Endothelial cell of umbilical vein (primary cell): ENCODE measurements around the gene PKMYT1. TPM values are rescaled to one million over a fixed set of nuclear protein-coding genes. Genes with fewer than 3 reads are reported as not detected.

ENCODE experiments used
- BruUV-seq: library from RNA; stranded (reverse); fragments of 400-500 nt; replicated peaks from 2 replicates; lab custom pipeline; 2021; lab: Mats Ljungman, UMichigan
- CTCF ChIA-PET: fragments of 300-600, 350-600 bp; sonication (Branson Sonifier 250); formaldehyde crosslinking; loops from one replicate; lab custom pipeline; 2021; ENCODE audit warnings: antibody characterized with exemption, inconsistent platforms; lab: Charles Lee
- POLR2A ChIA-PET: fragments of 300-600, 350-600 bp; sonication (Branson Sonifier 250); formaldehyde crosslinking; loops from one replicate; lab custom pipeline; 2021; ENCODE audit warnings: antibody characterized with exemption, inconsistent platforms; lab: Charles Lee
- DNase-seq: peaks from one replicate; pipeline ENCODE4 v3.0.0-alpha.2; 2011; ENCODE audit warnings: low read depth, low spot score
- FAIRE-seq: peaks from 2 replicates; lab custom pipeline; 2011; peaks lifted over from hg19 to GRCh38; lab: Jason Lieb, UNC
- H2AFZ ChIP-seq: 2 replicates; pipeline ENCODE4 v1.6.0; 2012; ENCODE audit warnings: low read depth, low read length, control low read depth, inconsistent platforms
- H3K27ac ChIP-seq: 2 replicates; pipeline ENCODE4 v1.5.1; 2011; ENCODE audit warnings: low read depth, mild to moderate bottlenecking, control low read depth, low read length, moderate library complexity; ENCODE audit not compliant: insufficient read depth
- H3K27me3 ChIP-seq, 2 experiments: 2 replicates each; pipeline versions ENCODE4 v1.6.0 to v1.6.1; 2011; ENCODE audit warnings: low read length in 2 of 2, mixed read lengths in 1 of 2; ENCODE audit not compliant: control insufficient read depth in 2 of 2, insufficient read depth in 2 of 2
- H3K36me3 ChIP-seq, 2 experiments: 2 replicates in 1 of 2; 3 replicates in 1 of 2; pipeline ENCODE4 v1.5.1; 2011; ENCODE audit warnings: low read length in 2 of 2, mild to moderate bottlenecking in 1 of 2, moderate library complexity in 1 of 2; ENCODE audit not compliant: control insufficient read depth in 2 of 2, insufficient read depth in 2 of 2; ENCODE audit errors: extremely low read depth in 1 of 2
- H3K4me1 ChIP-seq: 3 replicates; pipeline ENCODE4 v1.5.1; 2011; ENCODE audit warnings: mild to moderate bottlenecking, low read length; ENCODE audit not compliant: control insufficient read depth, insufficient read depth; ENCODE audit errors: extremely low read depth
- H3K4me2 ChIP-seq: 2 replicates; pipeline ENCODE4 v1.6.1; 2011; ENCODE audit warnings: low read length, control low read depth, mixed read lengths; ENCODE audit not compliant: insufficient read depth
- H3K4me3 ChIP-seq, 3 experiments: fragments of 200-600 bp in 1 of 3; sonication (generic), shearing (Covaris generic) in 1 of 3; replicated peaks in 1 of 3; 2 replicates each; pipeline ENCODE4 v1.5.1; 2011 to 2016; ENCODE audit warnings: control low read depth in 3 of 3, low read length in 3 of 3, mild to moderate bottlenecking in 2 of 3, inconsistent platforms in 1 of 3, low read depth in 1 of 3, moderate library complexity in 1 of 3; ENCODE audit not compliant: insufficient read depth in 1 of 3
- H3K79me2 ChIP-seq: 2 replicates; pipeline ENCODE4 v1.6.0; 2012; ENCODE audit warnings: low read length, inconsistent platforms; ENCODE audit not compliant: control insufficient read depth, insufficient read depth
- H3K9ac ChIP-seq: replicated peaks from 2 replicates; pipeline ENCODE3; 2011; ENCODE audit warnings: low read length, control low read depth; ENCODE audit not compliant: insufficient read depth; ENCODE audit errors: extremely low read depth
- H3K9me1 ChIP-seq: replicated peaks from 3 replicates; pipeline ENCODE4 v1.6.0; 2011; ENCODE audit warnings: mild to moderate bottlenecking, low read length; ENCODE audit not compliant: control insufficient read depth, insufficient read depth; ENCODE audit errors: extremely low read depth
- H3K9me3 ChIP-seq: replicated peaks from 2 replicates; pipeline ENCODE4 v1.5.1; 2012; ENCODE audit warnings: low read length, inconsistent platforms; ENCODE audit not compliant: control insufficient read depth, insufficient read depth
- H4K20me1 ChIP-seq: replicated peaks from 2 replicates; pipeline ENCODE3; 2011; ENCODE audit warnings: mild to moderate bottlenecking, low read length; ENCODE audit not compliant: control insufficient read depth, insufficient read depth; ENCODE audit errors: extremely low read depth
- CTCF ChIP-seq, 2 donors: IDR thresholded peaks; 1 replicate in 1 of 2; 2 replicates in 1 of 2; pipeline ENCODE4 v1.5.1; 2011; ENCODE audit warnings: low read length in 2 of 2, mild to moderate bottlenecking in 2 of 2, moderate library complexity in 2 of 2, control low read depth in 1 of 2, inconsistent platforms in 1 of 2, low read depth in 1 of 2; ENCODE audit not compliant: insufficient read depth in 1 of 2; ENCODE audit errors: extremely low read depth in 1 of 2
- EZH2 ChIP-seq: IDR thresholded peaks from 2 replicates; pipeline ENCODE4 v1.6.1; 2012; ENCODE audit warnings: borderline replicate concordance, low read depth, mild to moderate bottlenecking, moderate library complexity, low read length, inconsistent platforms; ENCODE audit not compliant: severe bottlenecking
- FOS ChIP-seq: IDR thresholded peaks from 2 replicates; pipeline ENCODE4 v1.6.1; 2011; ENCODE audit warnings: mild to moderate bottlenecking, low read length, moderate library complexity, borderline replicate concordance; ENCODE audit not compliant: insufficient read depth
- GATA2 ChIP-seq: IDR thresholded peaks from 2 replicates; pipeline ENCODE4 v1.7.0; 2011; ENCODE audit warnings: low read depth, mild to moderate bottlenecking, moderate library complexity, mixed read lengths, low read length; ENCODE audit not compliant: insufficient read length, insufficient read depth
- JUN ChIP-seq: IDR thresholded peaks from 2 replicates; pipeline ENCODE4 v1.6.1; 2011; ENCODE audit warnings: borderline replicate concordance, low read depth; ENCODE audit not compliant: insufficient read length, insufficient read depth
- MYC ChIP-seq: IDR thresholded peaks from one replicate; pipeline ENCODE4 v1.6.1; 2011; ENCODE audit warnings: mild to moderate bottlenecking, low read depth, low read length
- POLR2A ChIP-seq: IDR thresholded peaks from 2 replicates; pipeline ENCODE4 v1.6.1; 2012; ENCODE audit warnings: low read depth, mild to moderate bottlenecking, control low read depth, low read length
- POLR2AphosphoS5 ChIP-seq: IDR thresholded peaks from 2 replicates; pipeline ENCODE4 v1.6.1; 2012; ENCODE audit warnings: low read depth, mild to moderate bottlenecking, control low read depth, low read length, moderate library complexity; ENCODE audit not compliant: insufficient read depth
- dilution Hi-C: fragments of 300-500 bp; cut with MboI; formaldehyde crosslinking; loops from one replicate; pipeline ENCODE4 v1.15.0; 2019; ENCODE audit warnings: low sequenced_read_pairs; ENCODE audit not compliant: extremely low pct_ligation_motif_present
- intact Hi-C: fragments of 100-400 bp; cut with micrococcal nuclease; formaldehyde crosslinking; loops from one replicate; pipeline ENCODE4 v1.10.0; 2022
- polyA plus RNA-seq, 4 experiments: library from polyadenylated mRNA; depleted of rRNA in 3 of 4; stranded (reverse) in 3 of 4; unstranded in 1 of 4; fragments of >200 nt; gene quantifications; 2 replicates each; pipeline versions ENCODE4 v1.2.1 to v1.2.3, GENCODE V29; 2011 to 2012; ENCODE audit warnings: missing spikeins in 1 of 4
- total RNA-seq: library from RNA; stranded (reverse); gene quantifications from 2 replicates; pipeline ENCODE4 v1.2.3, GENCODE V29; 2021
- TF ChIP-seq, protein P1 (sequence below): IDR thresholded peaks from 2 replicates; pipeline ENCODE4 v1.6.1; 2011; ENCODE audit not compliant: insufficient read depth, insufficient read length

PKMYT1 gene
- total and polyA plus RNA-seq, 2 donors (not counting 3 experiments of a cell fraction or from before 2014, with no cell fraction given): 26.1 to 48.5 TPM

GRCh38 chr16:2937170-2937569, 43.1 kb downstream of the PKMYT1 start:
- Histone ChIP-seq H3K79me2 (no peaks in the 10 kb centered on the region), H3K9me1 (no peaks in the 10 kb centered on the region), H3K4me3 (no peak overlapping the region), H3K9ac (no peak overlapping the region), H3K27ac (no peak overlapping the region), H3K9me3 (no peaks in the 10 kb centered on the region), H3K27me3 (no peaks in the 10 kb centered on the region), H3K4me2 (no peak overlapping the region), H3K4me1 (no peaks in the 10 kb centered on the region), H4K20me1 (no peaks in the 10 kb centered on the region), H2AFZ (no peak overlapping the region), H3K36me3 (peaks cover 10 to 40% of the 10 kb centered on the region in 2 experiments)
- BruUV-seq: no TSS peak
- TF ChIP-seq, protein P1, sequence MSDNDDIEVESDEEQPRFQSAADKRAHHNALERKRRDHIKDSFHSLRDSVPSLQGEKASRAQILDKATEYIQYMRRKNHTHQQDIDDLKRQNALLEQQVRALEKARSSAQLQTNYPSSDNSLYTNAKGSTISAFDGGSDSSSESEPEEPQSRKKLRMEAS: no peak
- TF ChIP-seq POLR2AphosphoS5: no peak
- no peak for TF ChIP-seq JUN
- TF ChIP-seq GATA2: no peak
- no peak for TF ChIP-seq MYC
- no peak for TF ChIP-seq CTCF (IDR thresholded peaks at IDR 0.05; ENCODE audit: extremely low read depth in 1 of 2, insufficient read depth in 1 of 2, low read depth in 1 of 2, low read length in 2 of 2)
- TF ChIP-seq EZH2: no peak
- TF ChIP-seq POLR2A: no peak
- no peak for TF ChIP-seq FOS
- ChIA-PET CTCF (no interaction called here), POLR2A (no interaction called here)
- intact Hi-C loops (no loop called here), dilution Hi-C loops (no loop called here)
- no peak for FAIRE-seq
- no peak for DNase-seq
